Nephron (organoid): Measurements from ENCODE around the gene STAB2.

Source experiments
- H3K27ac Mint-ChIP-seq, 3 experiments: 2 replicates each; pipeline ENCODE4 v1.8.0; 2020; ENCODE audit warnings: mixed read lengths in 3 of 3, mild to moderate bottlenecking in 2 of 3, moderate library complexity in 1 of 3
- H3K27me3 Mint-ChIP-seq: 2 replicates; pipeline ENCODE4 v1.8.0; 2021; ENCODE audit warnings: low read depth, mild to moderate bottlenecking, moderate library complexity, mixed read lengths
- H3K36me3 Mint-ChIP-seq: 2 replicates; pipeline ENCODE4 v1.8.0; 2020; ENCODE audit warnings: low read depth, mixed read lengths
- H3K4me1 Mint-ChIP-seq: 2 replicates; pipeline ENCODE4 v1.8.0; 2020; ENCODE audit warnings: mixed read lengths
- H3K4me3 Mint-ChIP-seq, 3 experiments: 2 replicates each; pipeline ENCODE4 v1.8.0; 2020; ENCODE audit warnings: mild to moderate bottlenecking in 3 of 3, mixed read lengths in 3 of 3, moderate library complexity in 2 of 3
- H3K9me3 Mint-ChIP-seq: 2 replicates; pipeline ENCODE4 v1.8.0; 2020; ENCODE audit warnings: mixed read lengths
- TF ChIP-seq, protein P1 (sequence below), 3 experiments: fragments of 200-600 bp; sonication (generic); IDR thresholded peaks; one replicate each; pipeline ENCODE4 v1.5.0; 2021; ENCODE audit warnings: antibody characterized with exemption in 3 of 3; ENCODE audit not compliant: unreplicated experiment in 3 of 3

STAB2 gene

DNA sequence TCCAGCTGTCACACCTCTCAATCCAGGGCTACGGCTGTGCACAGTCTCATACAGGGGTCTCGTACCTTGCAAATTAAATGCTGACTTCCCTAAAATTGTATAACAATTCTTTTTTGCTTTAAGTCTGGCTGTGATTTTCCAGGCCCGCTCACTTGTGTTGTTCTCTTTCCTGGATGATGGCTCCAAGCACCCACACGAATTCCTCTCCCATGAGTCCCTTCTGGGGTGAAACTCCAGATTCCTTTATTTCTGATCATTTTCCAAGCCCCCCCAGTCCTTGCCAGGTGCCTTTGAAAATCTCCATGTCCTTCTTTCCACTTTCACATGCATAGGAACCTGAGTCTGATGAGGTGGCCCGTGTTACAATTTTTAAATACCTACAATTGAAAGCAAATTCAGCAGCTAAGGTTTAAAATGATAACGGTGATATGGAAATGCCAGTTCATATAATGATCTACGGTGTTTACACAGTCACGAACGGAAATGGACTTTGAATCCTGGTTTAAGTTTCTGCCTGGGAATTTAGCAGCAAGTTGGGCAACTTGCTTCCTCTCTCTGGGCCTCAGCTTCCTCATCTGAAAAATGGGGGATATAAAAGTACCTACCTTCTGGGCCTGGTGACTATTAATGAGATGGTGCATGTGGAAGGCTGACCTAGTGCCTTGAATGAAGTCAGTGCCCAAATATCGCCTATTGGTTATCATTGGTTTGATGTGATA lies 85.5 kb downstream of the STAB2 start:
- TF ChIP-seq, protein P1, sequence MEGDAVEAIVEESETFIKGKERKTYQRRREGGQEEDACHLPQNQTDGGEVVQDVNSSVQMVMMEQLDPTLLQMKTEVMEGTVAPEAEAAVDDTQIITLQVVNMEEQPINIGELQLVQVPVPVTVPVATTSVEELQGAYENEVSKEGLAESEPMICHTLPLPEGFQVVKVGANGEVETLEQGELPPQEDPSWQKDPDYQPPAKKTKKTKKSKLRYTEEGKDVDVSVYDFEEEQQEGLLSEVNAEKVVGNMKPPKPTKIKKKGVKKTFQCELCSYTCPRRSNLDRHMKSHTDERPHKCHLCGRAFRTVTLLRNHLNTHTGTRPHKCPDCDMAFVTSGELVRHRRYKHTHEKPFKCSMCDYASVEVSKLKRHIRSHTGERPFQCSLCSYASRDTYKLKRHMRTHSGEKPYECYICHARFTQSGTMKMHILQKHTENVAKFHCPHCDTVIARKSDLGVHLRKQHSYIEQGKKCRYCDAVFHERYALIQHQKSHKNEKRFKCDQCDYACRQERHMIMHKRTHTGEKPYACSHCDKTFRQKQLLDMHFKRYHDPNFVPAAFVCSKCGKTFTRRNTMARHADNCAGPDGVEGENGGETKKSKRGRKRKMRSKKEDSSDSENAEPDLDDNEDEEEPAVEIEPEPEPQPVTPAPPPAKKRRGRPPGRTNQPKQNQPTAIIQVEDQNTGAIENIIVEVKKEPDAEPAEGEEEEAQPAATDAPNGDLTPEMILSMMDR (IDR thresholded peaks at IDR 0.05; ENCODE audit: unreplicated experiment in 3 of 3), result no peak
- H3K4me3 Mint-ChIP-seq, result no peak overlapping the region
- H3K27me3 Mint-ChIP-seq, result peaks cover 22% of the 10 kb centered on the region
- H3K36me3 Mint-ChIP-seq, result no peaks in the 10 kb centered on the region
- no peaks in the 10 kb centered on the region for H3K9me3 Mint-ChIP-seq
- H3K4me1 Mint-ChIP-seq, result peaks cover 23% of the 10 kb centered on the region
- H3K27ac Mint-ChIP-seq, result no peak overlapping the region

DNA sequence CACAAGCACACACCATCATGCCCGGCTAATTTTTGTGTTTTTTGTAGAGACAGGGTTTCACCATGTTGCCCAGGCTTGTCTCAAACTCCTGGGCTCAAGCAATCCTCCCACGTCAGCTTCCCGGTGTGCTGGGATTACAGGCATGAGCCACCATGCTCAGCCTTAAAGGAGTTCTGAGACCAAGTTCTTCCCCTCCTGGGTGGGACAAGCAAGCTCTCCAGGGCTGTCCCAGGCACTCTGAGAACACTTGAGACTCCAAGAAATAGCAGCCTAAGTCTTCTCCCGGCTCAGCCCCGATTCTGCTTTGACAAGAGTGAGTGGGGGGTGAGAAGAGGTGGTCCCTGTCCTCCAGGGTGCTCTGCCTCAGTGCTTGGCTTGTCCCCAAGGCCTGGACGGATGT lies 86.4 kb downstream of the STAB2 start:
- no peaks in the 10 kb centered on the region for H3K36me3 Mint-ChIP-seq
- H3K27ac Mint-ChIP-seq, result no peak overlapping the region
- no peak overlapping the region for H3K4me3 Mint-ChIP-seq
- peaks cover 27% of the 10 kb centered on the region for H3K27me3 Mint-ChIP-seq
- H3K4me1 Mint-ChIP-seq, result peaks cover 23% of the 10 kb centered on the region
- TF ChIP-seq, protein P1 (IDR thresholded peaks at IDR 0.05; ENCODE audit: unreplicated experiment in 3 of 3), result no peak
- no peaks in the 10 kb centered on the region for H3K9me3 Mint-ChIP-seq

DNA sequence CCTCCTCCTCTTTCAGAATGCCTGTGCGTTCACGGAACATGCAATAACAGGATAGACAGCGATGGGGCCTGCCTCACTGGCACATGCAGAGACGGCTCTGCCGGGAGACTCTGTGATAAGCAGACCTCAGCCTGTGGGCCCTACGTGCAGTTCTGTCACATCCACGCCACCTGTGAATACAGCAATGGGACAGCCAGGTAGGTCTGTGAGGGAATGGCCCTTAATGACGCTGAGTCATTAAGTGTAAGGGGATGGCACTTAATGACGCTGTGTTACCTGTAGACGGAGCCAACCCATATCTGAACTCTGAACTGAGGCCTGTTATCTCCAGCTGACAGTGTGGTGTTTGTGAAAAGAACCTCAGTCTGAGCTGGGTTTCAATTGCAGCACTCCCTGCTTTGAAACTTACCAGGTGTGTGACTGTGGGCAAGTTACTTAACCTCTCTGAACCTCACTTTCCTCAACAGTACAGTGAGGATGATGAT lies 86.9 kb downstream of the STAB2 start:
- Mint-ChIP-seq H3K36me3 (no peaks in the 10 kb centered on the region), H3K4me1 (peaks cover 23% of the 10 kb centered on the region), H3K4me3 (no peak overlapping the region), H3K27me3 (peaks cover 27% of the 10 kb centered on the region), H3K27ac (no peak overlapping the region), H3K9me3 (no peaks in the 10 kb centered on the region)
- TF ChIP-seq, protein P1 (IDR thresholded peaks at IDR 0.05; ENCODE audit: unreplicated experiment in 3 of 3), result no peak

DNA sequence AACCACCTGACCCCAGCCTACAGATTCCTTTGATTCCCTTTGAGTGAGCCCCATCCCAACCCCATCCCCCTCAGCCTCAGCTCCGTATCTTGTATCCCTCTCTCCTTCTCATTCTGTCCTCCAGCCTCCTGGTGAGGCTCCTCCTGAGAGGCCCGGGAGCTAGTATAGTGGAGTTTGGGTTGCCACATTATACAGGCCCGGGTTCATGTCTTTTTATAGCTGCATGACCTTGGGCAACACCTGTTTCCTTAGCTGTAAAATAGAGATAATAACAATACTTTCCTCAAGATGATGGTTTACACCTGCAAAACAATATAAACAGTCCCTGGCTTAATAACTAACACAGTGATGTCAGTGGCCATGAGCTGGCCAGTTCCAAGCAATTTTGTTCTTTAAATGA lies 89.8 kb downstream of the STAB2 start:
- Mint-ChIP-seq H3K36me3 (no peaks in the 10 kb centered on the region), H3K4me3 (no peak overlapping the region), H3K27me3 (peaks cover 16% of the 10 kb centered on the region), H3K4me1 (peaks cover 45% of the 10 kb centered on the region), H3K9me3 (no peaks in the 10 kb centered on the region), H3K27ac (no peak overlapping the region)
- TF ChIP-seq, protein P1 (IDR thresholded peaks at IDR 0.05; ENCODE audit: unreplicated experiment in 3 of 3), result no peak

DNA sequence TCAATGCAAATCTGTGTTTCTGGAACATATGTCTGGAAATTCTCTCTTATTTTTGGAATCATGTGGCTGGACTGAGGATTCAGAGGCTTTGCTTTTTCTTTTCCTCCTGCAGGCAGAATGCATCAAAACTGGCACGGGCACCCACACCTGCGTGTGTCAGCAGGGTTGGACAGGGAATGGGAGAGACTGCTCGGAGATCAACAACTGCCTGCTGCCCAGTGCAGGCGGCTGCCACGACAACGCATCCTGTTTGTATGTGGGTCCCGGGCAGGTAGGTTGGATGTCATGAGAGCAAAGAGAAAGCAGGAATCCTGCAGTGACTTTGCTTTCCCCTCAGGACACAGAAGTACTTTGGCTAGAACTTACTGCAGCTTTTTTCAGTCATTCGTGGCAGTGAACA lies 90.3 kb downstream of the STAB2 start:
- peaks cover 40% of the 10 kb centered on the region for H3K4me1 Mint-ChIP-seq
- H3K9me3 Mint-ChIP-seq, result no peaks in the 10 kb centered on the region
- TF ChIP-seq, protein P1 (IDR thresholded peaks at IDR 0.05; ENCODE audit: unreplicated experiment in 3 of 3), result no peak
- H3K36me3 Mint-ChIP-seq, result no peaks in the 10 kb centered on the region
- H3K27me3 Mint-ChIP-seq, result peaks cover 16% of the 10 kb centered on the region
- H3K27ac Mint-ChIP-seq, result no peak overlapping the region
- H3K4me3 Mint-ChIP-seq, result no peak overlapping the region

DNA sequence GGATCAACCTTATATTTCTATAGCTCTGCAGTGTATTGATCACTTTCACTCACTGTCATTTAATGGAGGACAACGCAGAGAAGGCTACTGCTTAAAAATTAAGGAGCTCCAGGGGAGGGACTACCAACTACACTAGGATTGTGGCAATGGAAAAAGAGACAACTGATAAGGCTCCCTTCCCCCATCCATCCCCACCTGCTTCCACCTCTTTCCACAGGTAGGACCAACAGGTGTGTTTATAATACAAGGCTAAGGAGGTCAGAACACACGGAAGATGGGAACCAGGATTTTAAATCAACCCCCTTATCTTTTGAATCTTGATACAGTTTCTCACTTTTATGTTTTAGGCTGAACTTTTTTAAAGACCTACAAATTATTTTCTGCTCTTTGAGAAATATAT lies 90.8 kb downstream of the STAB2 start:
- no peaks in the 10 kb centered on the region for H3K9me3 Mint-ChIP-seq
- no peaks in the 10 kb centered on the region for H3K36me3 Mint-ChIP-seq
- TF ChIP-seq, protein P1 (IDR thresholded peaks at IDR 0.05; ENCODE audit: unreplicated experiment in 3 of 3), result no peak
- H3K4me1 Mint-ChIP-seq, result peaks cover 35% of the 10 kb centered on the region
- H3K27ac Mint-ChIP-seq, result no peak overlapping the region
- no peak overlapping the region for H3K4me3 Mint-ChIP-seq
- peaks cover 16% of the 10 kb centered on the region for H3K27me3 Mint-ChIP-seq
